Stimulated activated CD8-positive, alpha-beta memory T cell treated with anti-CD3 and anti-CD28 coated beads, Interleukin-2, amount 100 ng/mL, for 48 hours (primary cell): ENCODE results near the gene SPECC1.
A peak's percentile ranks its signal among the peaks of the same experiment; 100 is the strongest.
"Not testable (repeated sequence)": the region's sequence is repeated elsewhere in the genome, so short reads cannot be mapped to it uniquely, and the experiment has no call there.

ENCODE experiments used
- DNase-seq, 2 donors: peaks; one replicate each; pipeline ENCODE4 v3.0.0-alpha.2; 2020; ENCODE audit warnings: low read depth in 2 of 2

SPECC1 gene

DNA sequence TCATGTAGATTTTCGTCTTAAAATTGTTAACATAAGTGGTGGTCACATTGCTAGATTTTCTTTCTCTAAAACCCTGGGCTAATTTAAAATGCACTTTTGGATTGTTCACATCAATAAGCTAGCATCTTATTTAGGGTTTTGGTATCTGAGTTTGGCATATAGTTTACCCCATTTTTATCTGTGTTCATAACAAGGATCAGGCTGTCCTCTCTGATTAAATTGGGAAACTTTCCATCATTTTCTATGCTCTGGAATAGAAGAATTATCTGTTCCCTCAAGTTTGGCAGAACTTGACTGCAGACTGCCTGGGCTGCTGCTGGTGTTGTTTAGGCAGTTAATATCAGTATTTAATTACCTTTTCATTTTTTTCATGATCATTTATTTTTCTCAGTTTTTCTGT lies 1.8 kb downstream of the SPECC1 start:
- DNase-seq, result no peak

- DNase-seq, result no peak
Measured at GRCh38 chr17:20012017-20012536, 2.9 kb downstream of the SPECC1 start.

DNA sequence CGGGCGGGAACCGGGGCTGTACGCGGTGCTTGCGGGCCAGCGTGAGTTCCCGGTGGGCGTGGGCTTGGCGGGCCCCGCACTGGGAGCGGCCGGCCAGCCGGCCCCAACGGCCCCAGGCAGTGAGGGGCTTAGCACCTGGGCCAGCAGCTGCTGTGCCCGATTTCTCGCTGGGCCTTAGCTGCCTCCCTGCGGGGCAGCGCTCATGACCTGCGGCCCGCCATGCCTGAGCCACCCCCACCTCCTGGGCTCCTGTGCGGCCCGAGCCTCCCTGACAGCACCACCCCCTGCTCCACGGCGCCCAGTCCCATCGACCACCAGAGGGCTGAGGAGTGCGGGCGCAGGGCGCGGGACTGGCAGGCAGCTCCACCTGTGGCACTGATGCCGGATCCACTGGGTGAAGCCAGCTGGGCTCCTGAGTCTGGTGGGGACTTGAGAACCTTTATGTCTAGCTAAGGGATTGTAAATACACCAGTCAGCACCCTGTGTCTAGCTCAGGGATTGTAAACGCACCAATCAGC lies 7.4 kb downstream of the SPECC1 start:
- not testable (repeated sequence) for DNase-seq

DNA sequence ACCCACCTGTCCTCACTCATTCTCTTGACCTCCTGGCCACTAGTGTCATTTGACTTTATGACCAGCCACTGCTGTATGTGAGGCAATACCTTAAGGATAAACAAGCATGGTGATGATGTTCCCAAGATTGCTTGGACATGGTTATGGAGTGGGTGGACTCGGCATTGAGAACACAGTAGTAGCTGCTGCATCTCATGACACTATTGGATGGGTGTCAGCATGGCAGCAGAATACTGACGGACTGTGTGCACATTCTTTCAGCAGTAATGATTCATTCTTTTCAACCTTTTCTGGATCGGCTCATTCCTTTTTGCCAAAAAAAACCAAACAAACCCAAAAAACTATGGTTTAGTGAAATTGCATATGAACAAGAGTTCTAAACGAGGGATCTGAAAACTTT lies 13.5 kb downstream of the SPECC1 start:
- DNase-seq, result no peak

- no peak for DNase-seq
Measured at GRCh38 chr17:20026960-20027359, 17.8 kb downstream of the SPECC1 start.

GRCh38 chr17:20028443-20028842 lies 19.3 kb downstream of the SPECC1 start:
- no peak for DNase-seq

- no peak for DNase-seq
Measured at GRCh38 chr17:20032636-20033035, 23.5 kb downstream of the SPECC1 start.

DNA sequence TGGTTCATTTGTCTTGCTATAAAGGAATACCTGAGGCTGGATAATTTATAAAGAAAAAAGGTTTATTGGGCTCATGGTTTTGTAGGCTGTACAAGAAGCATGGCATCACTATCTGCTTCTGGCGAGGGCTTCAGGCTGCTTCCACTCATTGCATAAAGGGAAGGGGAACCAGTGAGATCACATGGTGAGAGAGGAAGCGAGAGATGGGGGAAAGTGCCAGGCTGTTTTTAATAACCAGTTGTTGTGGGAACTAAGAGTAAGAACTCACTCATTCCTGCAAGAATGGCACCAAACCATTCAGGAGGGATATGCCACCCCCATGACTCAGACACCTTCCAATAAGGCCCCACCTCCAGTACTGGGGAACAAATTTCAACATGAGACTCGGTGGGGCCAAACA lies 24.3 kb downstream of the SPECC1 start:
- no peak for DNase-seq

DNA sequence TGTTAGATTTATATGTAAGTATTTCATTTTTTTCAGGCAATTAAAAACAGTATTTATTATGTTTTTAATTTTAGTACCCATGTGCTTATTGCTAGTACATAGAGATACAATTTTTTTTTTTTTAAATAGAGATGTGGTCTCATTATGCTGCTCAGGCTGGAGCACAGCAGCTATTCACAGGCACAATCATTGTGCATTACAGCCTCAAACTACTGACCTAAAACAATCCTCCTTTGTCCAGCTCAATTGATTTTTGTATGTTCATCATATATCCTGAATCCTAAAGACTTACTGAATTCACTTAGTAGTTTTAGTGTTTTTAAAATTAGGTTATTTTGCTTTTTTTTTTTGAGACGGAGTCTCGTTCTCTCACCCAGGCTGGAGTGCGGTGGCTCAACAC lies 26.3 kb downstream of the SPECC1 start:
- no peak for DNase-seq

DNA sequence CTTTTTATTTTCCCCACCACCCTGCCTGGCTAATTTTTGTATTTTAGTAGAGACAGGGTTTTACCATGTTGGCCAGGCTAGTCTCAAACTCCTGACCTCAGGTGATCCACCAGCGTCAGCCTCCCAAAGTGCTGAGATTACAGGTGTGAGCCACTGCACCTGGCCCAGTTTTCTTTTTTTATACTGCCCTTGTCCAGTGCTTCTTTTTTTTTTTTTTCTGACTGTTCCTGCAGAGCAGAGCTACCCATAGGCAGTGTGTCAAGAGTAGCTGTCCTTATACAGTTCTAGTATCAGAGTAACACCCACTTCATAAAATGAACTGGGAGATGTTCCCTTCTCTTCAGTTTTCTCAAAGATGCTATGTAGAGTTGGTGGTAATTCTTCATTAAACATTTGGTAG lies 28.1 kb downstream of the SPECC1 start:
- DNase-seq, result not testable (repeated sequence)

DNA sequence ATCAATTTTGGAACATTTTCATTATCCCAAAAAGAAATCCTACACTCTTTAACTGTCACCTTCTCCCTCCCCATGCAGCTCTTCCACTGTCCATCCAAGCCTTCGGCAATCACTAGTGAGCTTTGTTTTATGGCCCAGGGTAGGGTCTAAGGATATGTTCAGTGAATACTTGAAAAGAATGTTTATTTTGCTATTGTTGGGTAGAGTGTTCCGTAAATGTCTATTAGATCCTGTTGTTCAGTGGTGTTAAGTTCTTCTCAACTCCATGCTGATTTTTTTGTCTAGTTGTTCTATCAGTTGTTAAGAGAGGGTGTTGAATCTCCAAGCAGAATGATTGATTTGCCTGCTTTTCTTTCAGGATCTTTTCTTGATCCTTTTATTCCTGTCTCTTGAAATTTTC lies 29.9 kb downstream of the SPECC1 start:
- DNase-seq, result no peak

GRCh38 chr17:20040216-20040615 lies 31.1 kb downstream of the SPECC1 start:
- no peak for DNase-seq

DNA sequence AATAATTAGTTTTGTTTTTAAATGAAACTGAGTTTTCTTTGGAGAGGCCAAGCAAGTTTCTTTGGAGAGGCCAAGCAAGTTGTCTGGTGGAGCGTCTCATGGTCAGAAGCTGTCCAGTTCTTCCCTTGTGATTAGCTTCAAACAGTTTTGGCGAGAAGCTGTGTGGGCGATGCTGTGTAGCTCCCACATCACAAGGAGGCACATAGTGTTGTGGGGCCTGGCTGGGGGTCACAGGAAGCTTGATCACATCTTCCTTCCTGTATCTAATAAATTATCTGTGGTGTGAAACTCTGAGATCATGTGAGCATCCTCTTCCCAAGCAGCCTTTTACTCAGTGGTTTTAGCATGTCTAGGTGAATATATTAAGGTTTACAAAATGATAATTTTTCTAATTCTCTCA lies 33.9 kb downstream of the SPECC1 start:
- peak in 1 of 2 donors; percentile 1 for DNase-seq

- no peak for DNase-seq
Measured at GRCh38 chr17:20045476-20045875, 36.3 kb downstream of the SPECC1 start.

DNA sequence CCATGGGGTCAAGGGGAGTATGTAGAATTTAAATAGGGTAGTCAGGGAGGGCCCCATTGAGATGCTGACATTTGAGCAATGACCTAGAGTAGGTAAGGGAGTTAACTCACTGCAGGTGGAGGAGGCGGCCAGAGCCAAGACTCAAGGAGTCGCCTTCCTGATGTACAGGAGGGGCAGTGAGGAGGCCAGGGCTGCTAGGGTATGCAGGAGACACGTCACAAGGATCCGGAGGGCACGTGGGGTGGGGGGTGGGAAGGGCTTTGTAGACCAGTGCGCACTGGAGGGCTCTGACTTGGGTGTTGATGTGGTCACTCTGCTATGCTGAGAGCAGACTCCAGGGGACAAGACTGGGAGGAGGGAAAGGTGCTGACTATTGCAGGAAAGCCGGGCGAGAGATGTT lies 37.5 kb downstream of the SPECC1 start:
- DNase-seq, result no peak

DNA sequence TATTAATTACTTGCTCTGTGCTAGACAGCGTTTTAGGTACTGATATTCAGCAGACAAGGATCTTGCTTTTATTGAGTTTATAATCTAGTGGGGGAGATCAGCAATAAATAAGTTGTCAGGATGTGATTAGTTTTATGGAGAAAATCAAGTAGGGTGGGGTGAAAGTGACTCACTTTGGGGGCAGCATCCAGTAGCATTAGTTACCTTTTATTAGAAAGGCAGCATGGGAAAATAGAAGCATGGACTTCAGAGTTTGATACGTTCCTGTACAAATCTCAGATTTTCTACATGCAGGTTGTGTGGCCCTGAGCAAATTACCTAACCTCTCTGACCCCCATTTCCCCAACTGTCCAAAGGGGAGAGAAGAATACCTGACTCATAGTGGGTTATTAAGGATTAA lies 42.5 kb downstream of the SPECC1 start:
- DNase-seq, result no peak

- DNase-seq, result no peak
Measured at GRCh38 chr17:20053361-20053964, 44.3 kb downstream of the SPECC1 start.

GRCh38 chr17:20059728-20060188 lies 50.6 kb downstream of the SPECC1 start:
- no peak for DNase-seq

DNA sequence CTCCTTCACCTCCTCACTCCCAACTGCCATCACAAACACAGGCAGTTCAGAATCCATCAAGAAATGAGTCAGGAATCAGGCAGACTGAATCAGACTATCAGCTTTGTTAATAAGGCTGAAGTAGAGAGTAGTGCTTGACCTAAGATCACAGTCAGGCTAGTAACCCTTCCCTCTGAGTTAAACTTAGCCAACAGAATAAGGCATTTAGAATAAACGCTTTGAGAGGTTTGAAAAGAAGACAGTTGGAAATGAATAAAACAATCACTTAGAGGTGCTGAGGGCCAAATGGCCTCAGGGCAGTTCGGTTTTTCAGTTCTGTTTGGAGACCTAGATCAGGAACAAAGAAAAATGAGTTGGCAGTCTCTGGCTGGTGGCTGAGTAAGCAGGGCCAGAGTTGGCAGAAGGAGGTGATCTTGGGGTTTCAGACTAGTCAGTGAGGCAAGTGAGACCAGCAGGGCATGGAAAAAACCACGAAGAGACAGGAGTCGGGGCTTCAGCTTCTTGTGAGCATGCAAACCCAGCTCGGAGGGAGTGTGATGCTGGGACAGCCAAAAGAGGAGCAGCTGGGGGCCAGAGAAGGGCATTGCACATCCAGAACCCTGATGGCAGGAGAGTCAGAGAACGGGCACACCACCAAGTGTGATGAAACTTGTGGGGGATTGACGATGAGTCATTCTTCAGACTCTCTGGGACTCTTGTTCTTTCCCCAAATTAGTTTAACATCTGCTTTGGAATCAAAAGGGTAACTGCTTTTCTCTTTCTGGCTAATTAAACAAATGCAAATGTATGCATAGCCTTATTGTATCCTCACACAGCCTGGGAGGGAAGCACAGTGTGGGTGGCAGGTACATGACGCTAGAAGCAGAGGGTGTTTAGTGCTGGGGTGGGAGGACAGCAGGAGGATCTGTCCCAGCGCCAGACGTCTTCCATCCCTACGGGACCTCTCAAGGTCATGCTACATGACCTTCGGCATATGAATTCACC lies 54.8 kb downstream of the SPECC1 start:
- DNase-seq, result peak in 1 of 2 donors; percentile 31

GRCh38 chr17:20066253-20066652 lies 57.1 kb downstream of the SPECC1 start:
- no peak for DNase-seq

GRCh38 chr17:20067711-20068110 lies 58.6 kb downstream of the SPECC1 start:
- no peak for DNase-seq

DNA sequence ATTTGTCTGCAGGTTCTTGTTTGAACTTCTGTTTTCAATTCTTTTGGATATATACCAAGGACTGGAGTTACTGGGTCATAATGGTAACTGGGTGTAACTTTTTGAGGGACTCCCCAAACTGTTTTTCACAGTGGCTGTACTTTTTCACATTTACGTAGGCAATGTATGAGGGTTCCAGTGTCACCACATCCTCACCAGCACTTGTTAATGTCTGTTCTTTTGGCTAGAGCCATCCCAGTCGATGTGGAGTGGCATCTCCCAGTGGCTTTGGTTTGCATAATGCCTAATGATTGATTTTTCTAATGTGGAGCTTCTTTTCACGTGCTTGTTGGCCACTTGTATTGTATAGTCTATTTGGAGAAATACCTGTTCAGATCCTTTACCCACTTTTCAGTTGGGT lies 59.3 kb downstream of the SPECC1 start:
- DNase-seq, result no peak
